ENCODE measurements around the gene MMP1.

DNA sequence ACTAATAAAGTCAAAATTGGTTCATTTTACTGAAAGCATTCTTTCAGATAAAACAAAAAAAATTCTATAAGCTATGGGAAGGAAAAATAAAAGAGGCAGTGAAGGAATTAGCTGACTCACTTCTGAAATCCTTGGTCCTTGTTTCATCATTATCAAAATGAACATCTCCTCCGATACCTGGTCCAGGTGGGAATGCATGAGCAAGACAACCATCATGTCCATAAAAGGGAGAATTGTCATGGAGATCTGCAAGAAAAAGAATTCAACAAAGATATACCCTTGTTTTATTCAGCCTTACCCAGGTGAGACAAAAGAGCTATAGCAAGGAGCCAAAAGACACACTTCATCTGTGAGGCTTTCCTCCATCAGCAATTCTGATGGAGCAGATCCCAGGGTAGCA lies 44.7 kb downstream of the MMP1 start:
- TF ChIP-seq, protein P1, sequence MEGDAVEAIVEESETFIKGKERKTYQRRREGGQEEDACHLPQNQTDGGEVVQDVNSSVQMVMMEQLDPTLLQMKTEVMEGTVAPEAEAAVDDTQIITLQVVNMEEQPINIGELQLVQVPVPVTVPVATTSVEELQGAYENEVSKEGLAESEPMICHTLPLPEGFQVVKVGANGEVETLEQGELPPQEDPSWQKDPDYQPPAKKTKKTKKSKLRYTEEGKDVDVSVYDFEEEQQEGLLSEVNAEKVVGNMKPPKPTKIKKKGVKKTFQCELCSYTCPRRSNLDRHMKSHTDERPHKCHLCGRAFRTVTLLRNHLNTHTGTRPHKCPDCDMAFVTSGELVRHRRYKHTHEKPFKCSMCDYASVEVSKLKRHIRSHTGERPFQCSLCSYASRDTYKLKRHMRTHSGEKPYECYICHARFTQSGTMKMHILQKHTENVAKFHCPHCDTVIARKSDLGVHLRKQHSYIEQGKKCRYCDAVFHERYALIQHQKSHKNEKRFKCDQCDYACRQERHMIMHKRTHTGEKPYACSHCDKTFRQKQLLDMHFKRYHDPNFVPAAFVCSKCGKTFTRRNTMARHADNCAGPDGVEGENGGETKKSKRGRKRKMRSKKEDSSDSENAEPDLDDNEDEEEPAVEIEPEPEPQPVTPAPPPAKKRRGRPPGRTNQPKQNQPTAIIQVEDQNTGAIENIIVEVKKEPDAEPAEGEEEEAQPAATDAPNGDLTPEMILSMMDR (IDR thresholded peaks at IDR 0.05; ENCODE audit: low read depth, low read length, missing input control) = no peak
- TF ChIP-seq, protein P2, sequence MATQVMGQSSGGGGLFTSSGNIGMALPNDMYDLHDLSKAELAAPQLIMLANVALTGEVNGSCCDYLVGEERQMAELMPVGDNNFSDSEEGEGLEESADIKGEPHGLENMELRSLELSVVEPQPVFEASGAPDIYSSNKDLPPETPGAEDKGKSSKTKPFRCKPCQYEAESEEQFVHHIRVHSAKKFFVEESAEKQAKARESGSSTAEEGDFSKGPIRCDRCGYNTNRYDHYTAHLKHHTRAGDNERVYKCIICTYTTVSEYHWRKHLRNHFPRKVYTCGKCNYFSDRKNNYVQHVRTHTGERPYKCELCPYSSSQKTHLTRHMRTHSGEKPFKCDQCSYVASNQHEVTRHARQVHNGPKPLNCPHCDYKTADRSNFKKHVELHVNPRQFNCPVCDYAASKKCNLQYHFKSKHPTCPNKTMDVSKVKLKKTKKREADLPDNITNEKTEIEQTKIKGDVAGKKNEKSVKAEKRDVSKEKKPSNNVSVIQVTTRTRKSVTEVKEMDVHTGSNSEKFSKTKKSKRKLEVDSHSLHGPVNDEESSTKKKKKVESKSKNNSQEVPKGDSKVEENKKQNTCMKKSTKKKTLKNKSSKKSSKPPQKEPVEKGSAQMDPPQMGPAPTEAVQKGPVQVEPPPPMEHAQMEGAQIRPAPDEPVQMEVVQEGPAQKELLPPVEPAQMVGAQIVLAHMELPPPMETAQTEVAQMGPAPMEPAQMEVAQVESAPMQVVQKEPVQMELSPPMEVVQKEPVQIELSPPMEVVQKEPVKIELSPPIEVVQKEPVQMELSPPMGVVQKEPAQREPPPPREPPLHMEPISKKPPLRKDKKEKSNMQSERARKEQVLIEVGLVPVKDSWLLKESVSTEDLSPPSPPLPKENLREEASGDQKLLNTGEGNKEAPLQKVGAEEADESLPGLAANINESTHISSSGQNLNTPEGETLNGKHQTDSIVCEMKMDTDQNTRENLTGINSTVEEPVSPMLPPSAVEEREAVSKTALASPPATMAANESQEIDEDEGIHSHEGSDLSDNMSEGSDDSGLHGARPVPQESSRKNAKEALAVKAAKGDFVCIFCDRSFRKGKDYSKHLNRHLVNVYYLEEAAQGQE (IDR thresholded peaks at IDR 0.05) = no peak
- no peak for TF ChIP-seq JUND (IDR thresholded peaks at IDR 0.05)
- no peak for TF ChIP-seq RAD21 (IDR thresholded peaks at IDR 0.05)
- no peak for TF ChIP-seq EGR1 (IDR thresholded peaks at IDR 0.05; ENCODE audit: low read depth in 2 of 2)
- TF ChIP-seq, protein P3, sequence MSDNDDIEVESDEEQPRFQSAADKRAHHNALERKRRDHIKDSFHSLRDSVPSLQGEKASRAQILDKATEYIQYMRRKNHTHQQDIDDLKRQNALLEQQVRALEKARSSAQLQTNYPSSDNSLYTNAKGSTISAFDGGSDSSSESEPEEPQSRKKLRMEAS (IDR thresholded peaks at IDR 0.05) = no peak
- TF ChIP-seq GABPA (IDR thresholded peaks at IDR 0.05 in 1 of 2, conservative IDR thresholded peaks at IDR 0.05 in 1 of 2) = no peak
- TF ChIP-seq TAF1 (conservative IDR thresholded peaks at IDR 0.05) = no peak
- TF ChIP-seq, protein P4, sequence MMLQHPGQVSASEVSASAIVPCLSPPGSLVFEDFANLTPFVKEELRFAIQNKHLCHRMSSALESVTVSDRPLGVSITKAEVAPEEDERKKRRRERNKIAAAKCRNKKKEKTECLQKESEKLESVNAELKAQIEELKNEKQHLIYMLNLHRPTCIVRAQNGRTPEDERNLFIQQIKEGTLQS (IDR thresholded peaks at IDR 0.05) = no peak
- TF ChIP-seq, protein P5, sequence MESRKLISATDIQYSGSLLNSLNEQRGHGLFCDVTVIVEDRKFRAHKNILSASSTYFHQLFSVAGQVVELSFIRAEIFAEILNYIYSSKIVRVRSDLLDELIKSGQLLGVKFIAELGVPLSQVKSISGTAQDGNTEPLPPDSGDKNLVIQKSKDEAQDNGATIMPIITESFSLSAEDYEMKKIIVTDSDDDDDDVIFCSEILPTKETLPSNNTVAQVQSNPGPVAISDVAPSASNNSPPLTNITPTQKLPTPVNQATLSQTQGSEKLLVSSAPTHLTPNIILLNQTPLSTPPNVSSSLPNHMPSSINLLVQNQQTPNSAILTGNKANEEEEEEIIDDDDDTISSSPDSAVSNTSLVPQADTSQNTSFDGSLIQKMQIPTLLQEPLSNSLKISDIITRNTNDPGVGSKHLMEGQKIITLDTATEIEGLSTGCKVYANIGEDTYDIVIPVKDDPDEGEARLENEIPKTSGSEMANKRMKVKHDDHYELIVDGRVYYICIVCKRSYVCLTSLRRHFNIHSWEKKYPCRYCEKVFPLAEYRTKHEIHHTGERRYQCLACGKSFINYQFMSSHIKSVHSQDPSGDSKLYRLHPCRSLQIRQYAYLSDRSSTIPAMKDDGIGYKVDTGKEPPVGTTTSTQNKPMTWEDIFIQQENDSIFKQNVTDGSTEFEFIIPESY (IDR thresholded peaks at IDR 0.05) = no peak
- TF ChIP-seq YY1 (IDR thresholded peaks at IDR 0.05) = no peak
- no peak for TF ChIP-seq RXRA (IDR thresholded peaks at IDR 0.05)
- TF ChIP-seq SP1 (IDR thresholded peaks at IDR 0.05) = no peak
- TF ChIP-seq FOXA1 (IDR thresholded peaks at IDR 0.05) = no peak
